OCI-M1 (cell line): Measurements from ENCODE around the gene TMEM120B.
"Not testable (repeated sequence)": the region's sequence is repeated elsewhere in the genome, so short reads cannot be mapped to it uniquely, and the experiment has no call there.

ENCODE experiments used
- DNase-seq: peaks from one replicate; lab custom pipeline; 2025; lab: John Stamatoyannopoulos, UW

The TMEM120B gene

DNA sequence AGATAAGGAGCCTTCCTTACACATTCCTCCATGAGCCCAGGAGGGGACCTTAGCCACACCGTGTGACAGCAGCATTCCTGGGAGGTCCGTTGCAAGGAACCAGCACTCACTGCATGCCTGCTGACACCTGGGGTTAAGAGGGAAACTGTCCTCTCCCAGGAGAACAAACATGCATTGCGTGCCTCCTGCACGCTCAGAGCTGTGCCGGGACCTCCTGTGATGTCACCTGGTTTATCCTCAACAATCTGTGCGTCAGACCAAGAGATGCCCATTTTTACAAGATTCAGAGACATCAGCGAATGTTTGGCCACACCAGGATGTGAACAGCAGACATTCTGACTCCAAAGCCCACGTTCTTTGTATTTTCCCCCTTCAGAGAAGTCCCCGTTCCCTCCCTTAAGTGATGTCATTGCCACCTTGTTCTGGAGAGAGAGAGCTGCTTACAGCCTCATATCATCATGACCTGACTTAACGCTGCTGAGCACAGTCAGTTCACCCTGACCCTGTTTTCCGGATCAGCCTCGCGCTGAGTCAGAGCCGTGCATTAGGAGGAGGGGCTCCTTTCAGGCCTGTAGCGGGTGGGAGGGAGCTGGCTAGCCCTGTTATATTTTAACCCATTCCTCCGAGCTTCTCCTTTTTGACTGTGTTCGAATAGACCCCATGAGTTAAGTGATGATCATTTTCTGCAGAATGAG, 36.2 kb downstream of the TMEM120B start:
- peak; percentile 48 for DNase-seq

DNA sequence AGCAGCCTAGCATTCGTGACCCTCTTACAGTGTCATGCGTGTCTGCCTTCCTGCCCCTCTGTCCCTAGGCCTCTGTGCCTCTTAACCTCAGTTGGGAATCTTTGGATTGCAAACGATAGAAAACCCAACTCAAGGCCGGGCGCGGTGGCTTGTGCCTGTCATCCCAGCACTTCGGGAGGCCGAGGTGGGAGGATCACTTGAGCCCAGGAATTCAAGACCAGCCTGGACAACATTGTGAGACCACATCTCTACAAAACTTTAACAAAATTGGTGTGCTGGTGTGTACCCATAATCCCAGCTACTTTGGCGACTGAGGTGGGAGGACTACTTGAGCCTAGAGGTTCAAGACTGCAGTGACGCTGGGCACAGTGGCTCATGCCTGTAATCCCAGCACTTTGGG, 36.7 kb downstream of the TMEM120B start:
- no peak for DNase-seq

DNA sequence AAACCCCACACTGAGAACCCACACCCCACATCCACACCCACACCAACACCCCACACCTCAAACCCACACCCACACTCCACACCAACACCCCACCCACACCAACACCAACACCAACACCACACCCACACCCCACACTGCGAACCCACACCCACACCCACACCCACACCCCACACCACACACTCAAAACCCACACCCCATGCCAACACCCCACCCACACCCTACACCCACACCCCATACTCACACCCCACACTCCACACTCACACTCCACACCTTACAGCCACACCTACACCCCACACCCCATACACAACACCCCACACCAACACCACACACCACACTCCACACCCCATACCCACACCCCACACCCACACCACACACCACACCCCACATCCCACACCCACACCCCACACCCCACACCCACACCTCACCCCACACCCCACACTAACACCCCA, 38.0 kb downstream of the TMEM120B start:
- DNase-seq = no peak

DNA sequence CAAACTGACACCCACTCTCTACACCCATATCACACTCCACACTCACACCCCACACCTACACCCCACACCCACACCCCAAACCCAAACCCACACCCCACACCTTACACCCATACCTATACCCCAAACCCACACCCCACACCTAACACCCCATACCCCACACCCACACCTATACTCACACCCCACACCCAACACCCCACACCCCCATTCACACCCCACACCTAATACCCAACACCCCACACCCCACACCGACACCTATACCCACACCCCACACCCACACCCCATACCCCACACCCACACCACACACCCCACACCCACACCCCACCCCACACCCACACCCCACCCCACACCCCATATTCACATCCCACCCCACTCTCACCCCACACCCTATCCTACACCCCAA, 38.5 kb downstream of the TMEM120B start:
- no peak for DNase-seq

DNA sequence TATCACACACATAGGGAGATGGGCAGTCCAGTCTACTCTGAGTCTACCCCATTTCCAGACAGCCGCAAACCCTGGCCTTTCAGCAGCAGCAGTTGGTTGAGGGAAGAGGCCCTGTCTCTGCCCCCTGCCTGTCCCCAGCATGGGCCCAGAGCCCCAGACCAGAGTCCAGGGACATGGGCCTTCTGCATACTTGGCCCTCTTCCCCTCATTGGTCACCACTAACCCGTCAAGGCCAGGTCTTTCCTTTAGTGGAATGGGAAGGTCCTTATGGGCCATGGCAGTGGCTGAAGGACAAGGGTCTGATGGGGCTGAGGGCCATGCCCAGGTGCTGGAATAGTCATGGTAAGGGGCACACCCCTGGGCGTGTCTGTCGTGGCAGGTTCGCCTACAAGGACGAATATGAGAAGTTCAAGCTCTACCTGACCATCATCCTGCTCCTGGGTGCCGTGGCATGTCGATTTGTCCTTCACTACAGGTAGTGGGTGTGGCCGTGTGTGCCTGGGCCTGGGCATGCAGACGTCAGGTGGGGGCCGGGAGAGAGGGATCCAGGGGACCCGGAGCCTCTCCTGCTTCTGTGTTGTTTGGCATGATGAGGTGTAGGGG, 39.3 kb downstream of the TMEM120B start:
- DNase-seq = no peak

DNA sequence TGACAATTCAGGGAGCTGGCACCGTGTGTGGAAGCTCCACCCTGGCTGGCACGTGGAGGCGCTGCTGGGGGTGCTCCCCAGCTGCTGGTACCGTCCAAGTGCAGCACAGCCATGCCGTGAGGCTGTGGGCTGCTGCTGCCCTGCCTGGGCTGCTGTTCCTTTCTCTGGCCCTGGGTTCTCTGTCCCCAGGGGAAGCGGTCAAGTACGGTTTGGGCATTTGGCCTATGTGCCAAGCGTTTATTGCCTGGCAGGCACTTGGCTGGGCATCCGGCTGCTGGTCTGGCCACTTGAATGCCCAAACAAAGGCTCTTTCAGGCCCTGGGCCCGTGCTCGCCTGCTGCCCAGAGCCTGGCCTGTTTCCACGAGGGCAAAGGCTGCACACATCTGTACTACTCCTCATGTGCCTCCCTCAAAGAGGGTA, 41.3 kb downstream of the TMEM120B start:
- DNase-seq = no peak

DNA sequence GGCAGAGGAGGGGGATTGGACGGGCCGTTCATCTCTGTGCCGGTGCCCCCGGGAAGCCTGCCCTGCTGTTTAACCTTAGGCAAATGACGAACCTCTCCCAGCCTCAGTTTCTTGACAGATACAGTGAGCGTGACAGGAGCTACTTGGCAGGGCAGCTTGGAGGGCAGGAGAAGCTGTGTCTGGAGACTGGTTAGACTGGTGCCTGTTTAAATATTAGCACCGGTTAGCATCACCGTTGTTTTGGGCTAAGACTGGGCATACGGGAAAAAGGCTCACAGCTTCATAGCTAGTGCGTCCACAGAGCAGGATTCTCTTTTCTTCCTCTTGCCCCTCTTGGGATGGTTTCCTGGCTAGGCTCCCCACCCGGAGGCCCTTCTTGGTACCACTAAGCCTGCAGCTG, 42.3 kb downstream of the TMEM120B start:
- no peak for DNase-seq

DNA sequence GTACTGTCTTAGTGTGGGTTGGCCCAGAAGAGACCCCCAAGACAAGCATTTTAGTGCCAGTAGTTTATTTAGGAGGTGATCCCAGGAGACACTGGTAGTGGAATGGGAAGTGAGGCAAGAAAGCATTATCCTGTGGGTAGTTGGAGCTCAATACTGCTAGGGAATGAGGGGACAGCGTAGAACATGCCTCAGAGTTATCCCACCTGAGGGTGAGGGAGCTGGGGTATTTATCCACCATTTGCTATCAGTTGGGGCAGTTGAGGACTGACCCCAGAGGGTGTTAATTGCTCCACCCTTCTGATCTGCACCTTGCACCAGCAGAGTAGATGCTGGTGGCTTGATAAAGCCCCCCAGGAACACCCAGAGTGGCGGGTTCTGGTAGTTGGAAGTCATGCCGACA, 43.0 kb downstream of the TMEM120B start:
- no peak for DNase-seq

DNA sequence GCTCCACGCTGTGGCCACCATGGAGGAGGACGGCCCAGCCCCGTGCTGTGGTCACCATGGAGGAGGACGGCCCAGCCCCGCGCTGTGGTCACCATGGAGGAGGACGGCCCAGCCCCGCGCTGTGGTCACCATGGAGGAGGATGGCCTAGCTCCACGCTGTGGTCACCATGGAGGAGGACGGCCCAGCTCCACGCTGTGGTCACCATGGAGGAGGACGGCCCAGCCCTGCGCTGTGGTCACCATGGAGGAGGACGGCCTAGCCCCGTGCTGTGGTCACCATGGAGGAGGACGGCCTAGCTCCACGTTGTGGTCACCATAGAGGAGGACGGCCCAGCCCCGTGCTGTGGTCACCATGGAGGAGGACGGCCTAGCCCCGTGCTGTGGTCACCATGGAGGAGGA, 46.0 kb downstream of the TMEM120B start:
- DNase-seq = not testable (repeated sequence)

DNA sequence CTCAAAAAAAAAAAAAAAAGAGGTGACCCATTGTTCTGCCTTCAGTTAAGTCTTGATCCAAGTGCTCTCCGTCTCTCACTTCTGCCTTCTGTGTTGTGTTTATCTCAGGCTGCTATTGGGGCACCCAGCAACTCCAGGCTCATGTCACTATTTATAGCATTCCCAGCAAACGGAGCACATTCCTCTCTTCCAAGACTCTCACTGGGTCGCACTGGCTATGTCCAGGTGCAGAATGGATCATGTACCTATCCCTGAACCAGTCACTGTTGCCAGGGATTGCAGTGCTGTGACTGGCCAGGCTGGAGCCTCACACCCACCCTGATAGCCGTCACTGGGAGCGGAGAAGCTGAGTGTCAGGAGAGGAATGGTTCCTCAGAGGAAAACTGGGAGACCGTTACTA, 49.7 kb downstream of the TMEM120B start:
- DNase-seq = no peak

DNA sequence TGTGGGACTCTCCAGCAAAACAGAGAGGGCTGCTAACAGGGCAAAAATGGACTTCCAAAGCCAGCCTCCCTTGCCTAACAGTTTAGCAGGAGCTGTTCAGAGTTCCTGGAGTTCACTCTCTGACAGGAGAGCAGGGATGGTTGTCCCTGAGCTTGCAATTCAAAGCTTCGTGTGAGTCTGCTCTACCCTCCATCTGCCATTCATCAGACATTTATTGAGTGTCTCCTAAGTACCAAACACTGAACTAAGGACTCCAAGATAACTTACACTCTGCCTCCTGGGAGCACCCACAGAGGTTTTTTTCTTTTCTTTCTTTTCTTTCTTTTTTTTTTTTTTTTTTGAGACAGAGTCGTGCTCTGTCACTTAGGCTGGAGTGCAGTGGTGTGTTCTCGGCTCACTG, 52.3 kb downstream of the TMEM120B start:
- no peak for DNase-seq

DNA sequence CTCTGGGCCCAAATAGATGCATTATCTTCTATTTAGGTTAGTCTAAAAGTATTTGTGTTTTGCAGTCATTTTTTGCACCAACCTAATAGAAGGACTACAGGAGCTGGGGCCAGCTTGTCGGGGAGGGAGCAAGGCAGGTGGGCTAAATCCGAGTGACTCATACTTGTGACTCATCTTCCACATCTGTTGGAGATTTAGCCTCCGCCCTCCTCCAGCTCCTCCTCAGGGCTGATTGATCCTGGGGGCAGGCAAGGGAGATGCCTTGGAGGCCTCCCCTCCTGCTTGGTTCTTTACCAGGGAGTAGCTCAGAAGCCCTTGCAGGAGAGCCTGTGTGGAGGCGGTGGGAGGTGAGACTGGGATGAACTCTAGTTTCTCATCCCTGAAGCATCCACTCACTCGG, 53.0 kb downstream of the TMEM120B start:
- DNase-seq = no peak

DNA sequence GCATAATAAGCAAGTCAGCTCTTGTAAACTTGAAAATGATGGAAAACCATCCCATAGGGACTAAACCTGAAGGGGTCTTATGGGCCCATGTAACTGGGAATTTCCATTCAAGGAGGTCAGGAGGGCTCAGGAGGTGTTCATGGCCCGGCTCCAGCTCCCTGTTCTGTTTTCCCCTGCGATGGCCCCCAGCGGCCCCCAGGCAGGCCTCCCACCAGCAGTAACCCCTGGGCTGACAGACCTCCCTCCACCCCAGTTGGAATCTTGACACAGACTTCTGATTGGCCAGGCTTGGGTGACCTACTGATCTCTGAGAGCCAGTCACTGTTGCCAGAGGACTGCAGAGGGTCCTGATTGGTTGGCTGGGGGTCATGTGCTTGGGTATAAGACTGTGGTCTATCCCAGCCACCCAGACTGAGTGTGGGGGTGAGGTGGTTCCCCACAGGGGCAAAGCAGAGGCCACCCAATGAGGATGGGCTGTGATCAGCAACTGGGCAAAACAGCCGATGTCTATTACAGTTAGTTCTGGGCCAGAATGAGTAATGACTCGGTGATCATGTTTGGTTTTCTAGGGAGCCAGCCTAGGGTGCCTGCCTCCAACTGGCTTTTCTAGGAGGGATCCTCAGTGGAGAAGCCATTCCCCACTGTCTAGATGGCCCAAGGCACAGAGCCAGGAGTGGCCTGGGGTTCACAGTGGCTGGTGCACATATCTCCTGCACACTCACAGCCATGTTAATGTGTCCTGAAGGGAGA, 53.9 kb downstream of the TMEM120B start:
- DNase-seq = no peak

DNA sequence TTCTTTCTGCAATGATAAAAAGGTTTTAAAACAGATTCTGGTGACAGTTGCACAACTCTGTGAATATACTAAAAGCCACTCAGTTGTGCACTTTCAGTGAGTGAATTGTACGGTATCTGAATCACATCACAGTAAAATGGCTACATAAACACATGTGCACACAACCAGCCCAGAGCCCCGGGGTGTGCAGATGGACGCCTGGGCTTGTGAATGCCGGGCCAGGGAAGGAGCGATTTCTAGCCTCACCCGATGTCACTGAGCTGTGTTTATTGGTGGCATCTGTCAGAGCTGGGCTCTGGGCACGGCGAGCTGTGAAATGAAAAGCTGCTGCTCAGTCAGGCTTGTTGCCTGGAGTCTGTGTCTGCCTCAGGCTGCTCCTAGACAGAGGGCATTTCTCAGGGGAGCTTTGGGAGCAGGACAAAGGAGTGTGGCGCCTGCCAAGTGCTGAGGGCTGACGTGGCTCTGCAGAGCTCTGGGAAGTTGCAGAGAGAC, 55.0 kb downstream of the TMEM120B start:
- no peak for DNase-seq

DNA sequence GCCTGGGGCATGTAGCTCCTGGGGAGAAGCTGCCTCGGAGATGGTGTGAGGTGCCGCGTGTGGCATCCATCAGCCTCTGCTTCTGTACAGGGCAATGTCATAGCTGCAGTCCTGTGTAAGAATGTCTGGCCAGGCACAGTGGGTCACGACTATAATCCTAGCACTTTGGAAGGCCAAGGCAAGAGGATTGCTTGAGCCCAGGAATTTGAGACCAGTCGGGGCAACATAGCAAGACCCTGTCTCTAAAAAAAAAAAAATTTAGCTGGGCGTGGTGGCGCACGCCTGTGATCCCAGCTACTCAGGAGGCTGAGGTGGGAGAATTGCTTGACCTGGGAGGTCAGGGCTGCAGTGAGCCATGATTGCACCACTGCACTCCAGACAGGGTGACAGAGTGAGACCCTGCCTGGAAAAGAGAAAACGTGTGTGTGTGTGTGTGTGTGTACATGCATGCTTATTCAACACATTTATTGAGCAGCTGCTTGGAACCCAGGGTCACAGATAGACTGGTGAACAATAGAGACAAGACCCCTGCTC, 56.8 kb downstream of the TMEM120B start:
- DNase-seq = no peak

DNA sequence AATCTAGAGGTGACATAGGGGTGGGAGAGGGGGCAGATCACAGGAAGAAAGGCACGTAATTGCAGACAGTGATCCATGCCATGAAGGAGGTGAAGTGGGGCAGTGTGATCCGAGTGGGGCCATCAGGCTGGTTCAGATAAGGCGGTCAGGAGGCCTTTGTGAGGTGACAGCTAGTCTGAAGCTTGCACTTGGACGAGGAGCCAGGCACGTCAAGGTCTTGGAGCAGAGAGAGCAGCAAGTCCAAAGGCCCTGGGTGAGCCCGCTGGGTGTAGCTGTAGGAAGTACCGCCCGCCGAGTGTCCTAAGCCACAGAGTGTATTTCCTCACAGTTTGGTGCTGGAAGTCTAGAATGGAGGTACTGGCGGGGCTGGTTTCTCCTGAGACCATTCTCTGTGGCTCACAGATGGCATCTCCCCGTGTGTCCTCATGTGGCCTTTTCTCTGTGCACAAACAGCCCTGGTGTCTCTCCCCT, 57.3 kb downstream of the TMEM120B start:
- DNase-seq = no peak

DNA sequence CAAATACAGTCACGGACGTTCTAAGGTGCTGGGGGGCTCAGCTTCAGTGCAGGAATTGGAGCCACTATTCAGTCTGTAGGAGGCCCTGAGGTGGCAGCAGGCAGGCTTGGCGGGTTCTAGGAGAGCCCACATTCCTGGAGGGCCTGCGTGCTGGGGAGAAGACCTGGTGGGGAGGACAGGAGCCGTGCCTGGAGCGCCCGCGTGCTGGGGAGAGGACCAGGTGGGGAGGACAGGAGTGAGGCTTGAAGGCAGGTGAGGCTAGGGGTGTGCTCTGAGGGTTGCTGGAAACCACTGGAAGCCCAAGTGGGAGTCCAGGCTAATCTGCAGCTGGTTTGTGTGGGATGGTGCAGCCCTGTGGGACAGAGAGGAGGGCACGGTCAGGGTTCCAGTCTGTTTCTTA, 57.8 kb downstream of the TMEM120B start:
- DNase-seq = no peak

DNA sequence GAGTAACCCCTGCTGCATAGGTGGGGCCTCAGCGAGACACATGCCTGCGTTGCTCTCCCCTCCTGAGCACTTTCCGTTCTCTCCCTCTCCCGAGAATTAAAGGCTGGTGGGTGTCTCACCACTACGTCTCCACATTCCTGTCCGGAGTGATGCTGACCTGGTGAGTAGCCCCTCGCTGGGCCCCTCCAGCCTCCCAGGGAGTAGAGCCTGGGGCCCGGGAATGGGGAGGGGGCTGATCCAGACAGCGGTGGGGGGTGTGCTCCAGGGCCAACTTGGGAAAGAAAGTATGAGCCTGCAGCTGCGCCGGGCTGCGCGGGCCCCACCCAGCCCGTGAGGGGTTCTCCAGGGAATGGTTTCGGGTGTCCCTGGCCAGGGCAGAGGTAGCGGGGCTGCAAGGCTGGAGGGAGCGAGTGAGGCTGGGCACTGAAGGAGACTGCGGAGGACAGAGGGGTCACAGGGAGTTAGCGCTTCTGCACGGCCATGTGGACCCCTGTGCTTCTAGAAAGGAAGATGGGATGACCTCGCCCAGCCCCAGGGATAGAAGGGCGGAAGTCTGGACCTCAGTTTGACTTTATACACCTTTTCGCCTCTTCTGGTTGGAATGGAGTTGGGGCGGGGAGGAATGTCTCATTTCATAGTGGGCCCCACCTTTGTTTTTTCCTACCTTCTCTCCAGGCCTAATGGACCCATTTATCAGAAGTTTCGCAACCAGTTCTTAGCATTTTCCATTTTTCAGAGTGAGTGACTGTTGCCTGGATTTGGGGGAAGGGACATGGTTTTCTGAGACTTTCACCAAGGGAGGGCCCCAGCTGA, 58.5 kb downstream of the TMEM120B start:
- DNase-seq = no peak

DNA sequence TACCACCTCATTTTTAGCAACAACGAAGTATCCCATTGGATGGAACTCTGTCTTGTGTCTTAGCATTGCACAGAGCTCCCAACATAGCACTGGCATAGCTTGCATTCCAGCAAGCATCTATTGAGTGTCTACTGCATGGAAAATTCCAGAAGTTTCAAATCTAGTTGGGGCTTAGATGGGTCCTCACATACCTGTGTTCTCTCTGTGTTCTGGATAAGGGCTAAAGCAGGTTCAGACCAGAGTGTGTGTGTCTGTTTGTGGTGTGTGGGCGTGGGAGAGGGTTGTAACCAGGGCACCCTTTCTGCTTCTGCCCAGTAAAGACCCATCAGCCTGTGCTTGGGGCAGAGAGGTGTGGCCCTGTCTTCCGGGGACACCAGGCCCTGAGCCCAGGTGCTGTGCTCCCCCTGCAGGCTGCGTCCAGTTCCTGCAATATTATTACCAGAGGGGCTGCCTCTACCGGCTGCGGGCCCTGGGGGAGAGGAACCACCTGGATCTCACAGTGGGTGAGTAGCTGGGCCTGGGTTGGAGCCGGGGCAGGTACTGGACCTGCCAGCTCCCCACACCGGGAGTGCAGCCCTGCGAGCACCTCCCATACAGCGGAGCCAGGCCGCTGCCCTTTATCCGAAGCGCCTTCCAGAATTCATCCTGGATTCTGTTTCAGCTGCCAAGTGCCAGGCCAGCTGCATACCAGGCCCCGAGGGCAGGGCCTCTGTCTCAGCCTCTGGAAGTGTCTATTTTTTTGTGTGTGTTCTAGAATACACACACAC, 60.6 kb downstream of the TMEM120B start:
- peak; percentile 81 for DNase-seq

DNA sequence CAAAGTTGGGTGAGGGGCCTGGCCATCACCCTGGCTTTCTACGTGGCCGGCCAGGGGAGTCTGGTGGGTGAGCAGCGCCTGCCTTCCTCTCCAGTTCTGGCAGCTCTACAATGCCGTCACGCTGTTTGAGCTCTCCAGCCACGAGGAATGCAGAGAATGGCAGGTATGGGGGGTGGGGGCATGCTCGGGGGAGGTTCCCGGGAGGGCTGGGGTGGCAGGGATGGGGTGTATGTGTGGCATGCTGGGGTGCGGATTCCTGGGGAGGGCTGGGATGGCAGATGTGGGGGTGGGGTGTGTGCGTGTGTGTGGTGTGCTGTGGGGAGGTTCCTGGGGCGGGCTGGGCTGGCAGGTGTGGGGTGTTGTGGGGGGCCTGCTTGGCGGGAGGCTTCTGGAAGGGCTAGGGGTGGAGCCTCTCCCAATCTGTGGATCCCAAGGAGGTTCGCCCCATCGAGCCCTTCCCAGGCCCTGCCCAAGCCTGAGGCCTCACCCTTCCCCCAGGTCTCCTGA, 62.5 kb downstream of the TMEM120B start:
- DNase-seq = no peak

DNA sequence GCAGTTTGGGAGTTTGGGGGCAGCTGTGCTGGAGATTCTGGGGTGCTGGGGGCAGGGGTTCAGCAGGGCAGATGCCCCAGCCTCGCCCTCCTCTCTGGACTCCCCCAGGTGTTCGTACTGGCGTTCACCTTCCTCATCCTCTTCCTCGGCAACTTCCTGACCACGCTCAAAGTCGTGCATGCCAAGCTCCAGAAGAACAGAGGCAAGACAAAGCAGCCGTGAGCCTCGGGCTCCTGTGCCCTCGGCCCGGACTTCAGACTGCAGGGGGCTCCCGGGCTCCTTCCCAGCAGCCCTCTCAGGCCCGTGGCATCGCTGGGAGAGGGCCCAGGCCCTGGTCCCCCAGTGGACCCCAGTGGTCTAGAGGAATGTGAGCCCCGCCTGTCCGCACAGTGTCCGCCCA, 62.9 kb downstream of the TMEM120B start:
- DNase-seq = no peak
